PC-9 (cell line): ENCODE results near the gene UPK2.
A peak's percentile ranks its signal among the peaks of the same experiment; 100 is the strongest.

ENCODE experiments used
- CTCF ChIP-seq: fragments of 200-600 bp; sonication (generic); conservative IDR thresholded peaks from 2 replicates; pipeline ENCODE4 v1.6.1; 2017; ENCODE audit warnings: mixed run types, antibody characterized with exemption, mild to moderate bottlenecking, moderate library complexity
- EZH2 ChIP-seq: fragments of 200-600 bp; sonication (generic); IDR thresholded peaks from 2 replicates; pipeline ENCODE4 v1.8.0; 2017; ENCODE audit warnings: antibody characterized with exemption, low read depth

- TF ChIP-seq CTCF = peak; percentile 99
- no peak for TF ChIP-seq EZH2
Observed at GRCh38 chr11:118907051-118908042, 48.8 kb upstream of the UPK2 start.
